Vagina (tissue), 2 donors: ENCODE results near the gene SRL. TPM values are rescaled to one million over a fixed set of nuclear protein-coding genes. Genes with fewer than 3 reads are reported as not detected.

Experiments used
- DNase-seq, 2 donors: peaks; one replicate each; pipeline ENCODE4 v3.0.0-alpha.2; 2017; ENCODE audit errors: extremely low spot score in 2 of 2
- H3K27ac ChIP-seq: fragments of 200-600 bp; sonication (generic); one replicate; pipeline ENCODE4 v1.5.1; 2019
- H3K27me3 ChIP-seq: fragments of 200-600 bp; sonication (generic); one replicate; pipeline ENCODE4 v1.5.1; 2019
- H3K36me3 ChIP-seq, 2 donors: fragments of 200-600 bp; sonication (generic); one replicate each; pipeline ENCODE4 v1.5.1; 2017 to 2019
- H3K4me1 ChIP-seq: fragments of 200-600 bp; sonication (generic); one replicate; pipeline ENCODE4 v1.5.1; 2019
- H3K4me3 ChIP-seq, 2 donors: fragments of 200-600 bp; sonication (generic); 1 replicate in 1 of 2; 2 replicates in 1 of 2; pipeline ENCODE4 v1.5.1; 2016 to 2019
- H3K9me3 ChIP-seq: fragments of 200-600 bp; sonication (generic); one replicate; pipeline ENCODE4 v1.5.1; 2019
- POLR2A ChIP-seq, 2 donors: fragments of 450-650 bp; IDR thresholded peaks; one replicate each; pipeline ENCODE4 v1.6.1; 2017; ENCODE audit warnings: antibody characterized with exemption in 2 of 2, mild to moderate bottlenecking in 2 of 2, moderate library complexity in 2 of 2
- POLR2AphosphoS5 ChIP-seq, 2 donors: sonication (generic); formaldehyde crosslinking; IDR thresholded peaks; one replicate each; pipeline ENCODE4 v1.9.0; 2017; ENCODE audit warnings: antibody characterized with exemption in 2 of 2, mild to moderate bottlenecking in 2 of 2, low read depth in 1 of 2; ENCODE audit not compliant: insufficient read depth in 1 of 2
- intact Hi-C: fragments of 100-400 bp; cut with DNase I; formaldehyde crosslinking; loops from one replicate; pipeline ENCODE4 v1.15.1; 2023
- total RNA-seq: library from RNA; depleted of rRNA; stranded (reverse); fragments of >200 nt; gene quantifications from one replicate; pipeline ENCODE4 v1.2.3, GENCODE V29; 2016
- TF ChIP-seq, protein P1 (sequence below), 3 experiments: fragments of 450-650 bp in 2 of 3; fragments of 200-600 bp in 1 of 3; sonication (generic) in 1 of 3; IDR thresholded peaks; one replicate each; pipeline ENCODE4 v1.5.1; 2017 to 2019; ENCODE audit warnings: antibody characterized with exemption in 3 of 3, mild to moderate bottlenecking in 2 of 3, moderate library complexity in 2 of 3

Gene SRL
- total RNA-seq, 1 donor from 2014 or later, result 1.5 TPM

DNA sequence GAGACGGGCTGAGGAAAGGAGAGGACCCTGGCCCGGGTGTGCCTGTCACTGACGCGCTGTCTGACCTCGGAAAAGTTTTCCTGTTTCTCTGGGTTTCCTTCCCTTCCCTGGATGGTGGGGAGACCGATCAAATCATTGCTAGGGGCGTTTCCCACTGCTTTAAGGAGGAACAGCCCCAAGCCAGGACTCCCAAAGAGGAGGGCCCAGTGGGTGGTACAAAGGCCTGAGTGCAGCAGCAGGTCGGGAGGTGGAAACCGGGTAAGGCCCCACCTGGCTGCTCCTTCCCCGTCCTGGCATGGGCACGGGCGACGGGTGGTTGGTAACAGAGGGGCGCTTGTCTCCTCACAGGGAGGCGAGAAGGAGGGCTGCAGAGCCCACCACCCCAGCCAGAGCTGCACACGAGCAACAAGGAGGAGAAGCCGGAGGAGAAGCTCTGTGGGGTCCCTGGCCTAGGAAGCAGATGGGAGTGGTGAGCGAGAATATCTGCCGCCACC lies 2.2 kb downstream of the SRL start:
- H3K27ac ChIP-seq, result no peak overlapping the region
- no peaks in the 10 kb centered on the region for H3K36me3 ChIP-seq
- intact Hi-C loops, result loop anchor here (10.0 kb wide), 1 partner anchor 125 kb away; the partner anchor contains the start of gene ADCY9
- no peaks in the 10 kb centered on the region for H3K27me3 ChIP-seq
- TF ChIP-seq POLR2A (IDR thresholded peaks at IDR 0.05) (no peak), POLR2AphosphoS5 (IDR thresholded peaks at IDR 0.05; ENCODE audit: insufficient read depth in 1 of 2, low read depth in 1 of 2) (no peak)
- TF ChIP-seq, protein P1, sequence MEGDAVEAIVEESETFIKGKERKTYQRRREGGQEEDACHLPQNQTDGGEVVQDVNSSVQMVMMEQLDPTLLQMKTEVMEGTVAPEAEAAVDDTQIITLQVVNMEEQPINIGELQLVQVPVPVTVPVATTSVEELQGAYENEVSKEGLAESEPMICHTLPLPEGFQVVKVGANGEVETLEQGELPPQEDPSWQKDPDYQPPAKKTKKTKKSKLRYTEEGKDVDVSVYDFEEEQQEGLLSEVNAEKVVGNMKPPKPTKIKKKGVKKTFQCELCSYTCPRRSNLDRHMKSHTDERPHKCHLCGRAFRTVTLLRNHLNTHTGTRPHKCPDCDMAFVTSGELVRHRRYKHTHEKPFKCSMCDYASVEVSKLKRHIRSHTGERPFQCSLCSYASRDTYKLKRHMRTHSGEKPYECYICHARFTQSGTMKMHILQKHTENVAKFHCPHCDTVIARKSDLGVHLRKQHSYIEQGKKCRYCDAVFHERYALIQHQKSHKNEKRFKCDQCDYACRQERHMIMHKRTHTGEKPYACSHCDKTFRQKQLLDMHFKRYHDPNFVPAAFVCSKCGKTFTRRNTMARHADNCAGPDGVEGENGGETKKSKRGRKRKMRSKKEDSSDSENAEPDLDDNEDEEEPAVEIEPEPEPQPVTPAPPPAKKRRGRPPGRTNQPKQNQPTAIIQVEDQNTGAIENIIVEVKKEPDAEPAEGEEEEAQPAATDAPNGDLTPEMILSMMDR (IDR thresholded peaks at IDR 0.05), result no peak
- no peaks in the 10 kb centered on the region for H3K9me3 ChIP-seq
- H3K4me3 ChIP-seq, result peak overlapping the region; percentile 22 to 27
- H3K4me1 ChIP-seq, result no peaks in the 10 kb centered on the region
- DNase-seq, result no peak

DNA sequence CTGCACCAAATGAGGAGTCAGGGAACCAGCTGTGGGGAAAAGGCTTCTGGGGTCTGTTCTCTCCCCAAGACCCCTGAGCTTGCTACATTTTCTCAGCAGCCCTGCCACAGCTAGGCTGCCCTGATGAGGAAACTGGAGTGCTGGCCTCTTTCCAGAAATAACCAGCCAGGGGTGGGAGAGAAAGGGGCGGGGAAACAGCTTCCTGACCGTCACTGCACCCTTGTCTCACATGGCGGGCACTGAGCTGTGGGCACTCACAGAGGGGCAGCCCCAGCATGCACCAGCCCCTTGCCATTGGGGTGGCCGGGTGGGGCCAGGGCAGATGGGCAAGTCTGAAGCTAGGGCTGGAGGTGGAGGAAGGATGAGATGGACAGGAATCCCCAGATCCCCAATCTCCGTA lies 2.9 kb downstream of the SRL start:
- peak overlapping the region; percentile 22 to 27 for H3K4me3 ChIP-seq
- no peaks in the 10 kb centered on the region for H3K9me3 ChIP-seq
- H3K27me3 ChIP-seq, result no peaks in the 10 kb centered on the region
- H3K4me1 ChIP-seq, result no peaks in the 10 kb centered on the region
- TF ChIP-seq POLR2AphosphoS5 (IDR thresholded peaks at IDR 0.05; ENCODE audit: insufficient read depth in 1 of 2, low read depth in 1 of 2) (no peak), POLR2A (IDR thresholded peaks at IDR 0.05) (no peak)
- TF ChIP-seq, protein P1 (IDR thresholded peaks at IDR 0.05), result no peak
- no peak for DNase-seq
- H3K27ac ChIP-seq, result no peak overlapping the region
- H3K36me3 ChIP-seq, result no peaks in the 10 kb centered on the region
- intact Hi-C loops, result no loop called here

DNA sequence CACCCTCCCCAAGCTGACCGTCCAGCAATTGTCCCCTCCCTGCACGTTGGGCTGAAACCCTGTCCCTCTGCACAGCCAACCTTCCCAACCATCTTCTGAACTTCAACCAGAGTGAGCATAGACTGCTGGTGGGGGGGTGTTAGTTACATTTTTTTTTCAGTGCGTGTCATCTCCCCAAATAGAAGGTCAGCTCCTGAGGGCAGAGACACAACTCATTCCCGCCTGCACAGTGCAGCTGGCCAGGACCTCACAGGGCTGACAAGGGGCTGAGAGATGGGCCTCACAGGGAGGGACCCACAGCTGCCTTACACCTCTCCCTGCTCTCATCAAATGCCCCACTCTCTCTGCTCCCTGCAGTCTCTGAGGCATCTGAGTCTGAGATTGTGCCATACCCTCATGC lies 8.4 kb downstream of the SRL start:
- DNase-seq, result no peak
- TF ChIP-seq POLR2AphosphoS5 (IDR thresholded peaks at IDR 0.05; ENCODE audit: insufficient read depth in 1 of 2, low read depth in 1 of 2) (no peak), POLR2A (IDR thresholded peaks at IDR 0.05) (no peak)
- TF ChIP-seq, protein P1 (IDR thresholded peaks at IDR 0.05), result no peak
- Histone ChIP-seq H3K4me1 (no peaks in the 10 kb centered on the region), H3K36me3 (no peaks in the 10 kb centered on the region), H3K27me3 (no peaks in the 10 kb centered on the region), H3K9me3 (no peaks in the 10 kb centered on the region), H3K4me3 (no peak overlapping the region), H3K27ac (no peak overlapping the region)
- intact Hi-C loops, result no loop called here

DNA sequence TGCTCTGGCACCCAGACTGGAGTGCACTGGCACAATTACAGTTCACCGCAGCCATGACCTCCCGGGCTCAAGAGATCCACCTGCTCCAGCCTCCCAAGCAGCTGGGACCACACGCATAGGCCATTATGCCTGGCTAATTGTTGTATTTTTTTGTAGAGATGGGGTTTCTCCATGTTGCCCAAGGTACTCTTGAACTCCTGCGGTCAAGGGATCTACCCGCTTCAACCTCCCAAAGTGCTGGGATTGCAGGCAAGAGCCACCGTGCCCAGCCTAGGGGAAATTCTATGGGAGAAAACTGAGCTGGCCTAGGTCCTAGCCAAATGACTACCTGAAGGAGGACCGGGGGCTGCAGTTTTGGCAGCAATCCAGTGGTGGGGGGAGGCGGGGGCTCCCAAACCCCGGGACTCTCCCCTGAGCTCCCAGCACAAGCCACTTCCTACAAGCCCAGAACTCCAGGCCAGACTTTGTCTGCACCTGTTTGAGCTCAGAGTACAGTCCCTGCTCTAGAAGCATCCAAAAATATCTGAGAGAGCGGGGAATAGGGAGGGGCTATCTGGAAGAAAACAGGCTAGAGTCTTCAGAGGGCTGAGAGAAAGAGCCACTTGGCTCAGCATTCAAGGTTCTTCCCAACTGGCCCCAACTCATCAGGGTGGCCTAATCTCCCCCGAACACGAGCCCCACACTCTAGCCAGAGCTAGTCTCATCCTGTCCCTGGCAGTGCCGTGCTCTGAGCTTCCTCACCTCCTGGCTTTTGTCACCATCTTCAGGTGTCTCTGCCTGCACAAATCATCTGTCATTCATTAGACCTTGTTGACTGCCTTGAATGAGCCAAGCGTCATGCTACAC lies 9.1 kb downstream of the SRL start:
- no peaks in the 10 kb centered on the region for H3K36me3 ChIP-seq
- no peak for DNase-seq
- no peaks in the 10 kb centered on the region for H3K27me3 ChIP-seq
- H3K4me1 ChIP-seq, result no peaks in the 10 kb centered on the region
- TF ChIP-seq POLR2AphosphoS5 (IDR thresholded peaks at IDR 0.05; ENCODE audit: insufficient read depth in 1 of 2, low read depth in 1 of 2), result no peak
- TF ChIP-seq POLR2A (IDR thresholded peaks at IDR 0.05), result no peak
- TF ChIP-seq, protein P1 (IDR thresholded peaks at IDR 0.05), result no peak
- H3K4me3 ChIP-seq, result no peak overlapping the region
- no peak overlapping the region for H3K27ac ChIP-seq
- intact Hi-C loops, result no loop called here
- H3K9me3 ChIP-seq, result no peaks in the 10 kb centered on the region

DNA sequence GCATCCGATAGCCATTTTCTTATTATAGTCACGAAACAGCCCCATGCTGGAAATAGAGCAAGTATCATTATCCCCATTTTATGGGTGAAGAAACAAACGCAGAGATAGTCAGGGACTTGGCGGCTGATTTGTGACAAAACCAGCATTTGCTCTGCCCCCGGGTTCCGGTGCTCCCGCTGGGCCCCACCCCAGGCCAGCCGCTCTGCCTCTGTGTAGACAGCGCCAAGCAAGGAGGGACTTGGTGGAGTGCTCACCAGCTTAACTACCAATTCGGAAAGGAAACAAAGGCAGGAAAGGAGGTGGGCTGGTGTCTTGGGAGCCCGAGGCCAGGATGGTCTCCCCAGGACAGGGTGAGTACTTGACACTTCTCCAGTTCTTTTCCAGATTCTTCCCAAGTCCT lies 10.0 kb downstream of the SRL start:
- no peak for DNase-seq
- Histone ChIP-seq H3K9me3 (no peaks in the 10 kb centered on the region), H3K36me3 (no peaks in the 10 kb centered on the region), H3K4me3 (no peak overlapping the region), H3K27me3 (no peaks in the 10 kb centered on the region), H3K27ac (no peak overlapping the region), H3K4me1 (no peaks in the 10 kb centered on the region)
- TF ChIP-seq, protein P1 (IDR thresholded peaks at IDR 0.05), result no peak
- TF ChIP-seq POLR2AphosphoS5 (IDR thresholded peaks at IDR 0.05; ENCODE audit: insufficient read depth in 1 of 2, low read depth in 1 of 2) (no peak), POLR2A (IDR thresholded peaks at IDR 0.05) (no peak)
- intact Hi-C loops, result no loop called here
